Activated B cell treated with CpG ODN at 0.5 μM for 24 hours (primary cell): ENCODE results near the gene EXTL1. TPM values are rescaled to one million over a fixed set of nuclear protein-coding genes. Genes with fewer than 3 reads are reported as not detected.

Experiments
- ATAC-seq: fragments of 200-7000 bp; cut with Tn5 transposase; one replicate; pipeline ENCODE4 v1.10.0; 2021; ENCODE audit warnings: low read depth, mild to moderate bottlenecking, moderate library complexity
- CTCF ChIA-PET: fragments of 350-600 bp; sonication (Branson Sonifier 250); formaldehyde crosslinking; loops from one replicate; lab custom pipeline; 2021; ENCODE audit warnings: antibody characterized with exemption; lab: Charles Lee
- POLR2A ChIA-PET: fragments of 350-600 bp; sonication (Branson Sonifier 250); formaldehyde crosslinking; loops from one replicate; lab custom pipeline; 2021; ENCODE audit warnings: antibody characterized with exemption; lab: Charles Lee
- DNase-seq: peaks from one replicate; pipeline ENCODE4 v3.0.0; 2022
- H3K27ac Mint-ChIP-seq: one replicate; pipeline ENCODE4 v1.8.0; 2020; ENCODE audit warnings: mixed read lengths
- H3K27me3 Mint-ChIP-seq: one replicate; pipeline ENCODE4 v1.8.0; 2021; ENCODE audit warnings: mixed read lengths
- H3K36me3 Mint-ChIP-seq: one replicate; pipeline ENCODE4 v1.8.0; 2021; ENCODE audit warnings: low read depth, mixed read lengths
- H3K4me1 Mint-ChIP-seq: one replicate; pipeline ENCODE4 v1.8.0; 2021; ENCODE audit warnings: mixed read lengths
- H3K4me3 Mint-ChIP-seq: one replicate; pipeline ENCODE4 v1.8.0; 2020; ENCODE audit warnings: mild to moderate bottlenecking, mixed read lengths
- H3K9me3 Mint-ChIP-seq: one replicate; pipeline ENCODE4 v1.8.0; 2020; ENCODE audit warnings: mixed read lengths
- intact Hi-C: fragments of 100-400 bp; cut with micrococcal nuclease; formaldehyde crosslinking; loops from one replicate; pipeline ENCODE4 v1.15.1; 2024
- total RNA-seq: library from RNA; stranded (reverse); gene quantifications from 2 replicates; pipeline ENCODE4 v1.2.3, GENCODE V29; 2022
- TF ChIP-seq, protein P1 (sequence below): fragments of 200-600 bp; IDR thresholded peaks from one replicate; pipeline ENCODE4 v1.8.0; 2022; ENCODE audit warnings: antibody characterized with exemption, mild to moderate bottlenecking

Gene EXTL1
- total RNA-seq, 1 donor from 2014 or later: not detected

DNA sequence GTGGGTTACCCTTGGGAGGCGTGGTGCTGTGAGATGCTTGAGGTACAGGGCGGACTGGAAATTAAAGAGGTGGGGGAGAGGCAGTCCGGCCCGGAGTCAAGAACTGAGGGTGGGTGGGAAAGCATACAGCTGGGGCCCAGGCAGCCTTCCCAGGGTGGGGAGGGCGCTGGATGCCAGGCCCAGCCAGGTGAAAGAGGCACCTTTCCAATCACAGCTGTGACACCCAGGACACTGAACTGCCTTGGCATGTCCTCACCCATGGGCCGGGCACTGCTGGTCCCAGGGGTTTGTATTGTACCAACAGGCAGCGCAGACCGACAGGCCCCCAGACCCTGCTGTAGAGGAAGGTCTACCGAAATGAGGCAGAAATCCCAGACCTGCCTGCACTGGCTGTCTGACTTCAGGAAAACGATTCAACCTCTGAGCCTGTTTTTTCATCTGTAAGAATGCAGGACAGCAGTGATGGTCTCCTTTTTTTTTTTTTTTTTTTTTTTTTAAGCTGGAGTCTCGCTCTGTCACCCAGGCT is 15.2 kb downstream of the EXTL1 start:
- H3K4me3 Mint-ChIP-seq: no peak overlapping the region
- no peak overlapping the region for H3K27ac Mint-ChIP-seq
- DNase-seq: no peak
- ChIA-PET POLR2A (no interaction called here), CTCF (interaction anchor here (0.7 to 2.8 kb wide), 6 partner anchors 19 to 380 kb away, joined by 3 to 9 read pairs (median 4); partner anchors contain the start of gene PAFAH2)
- no peak for ATAC-seq
- no peaks in the 10 kb centered on the region for H3K9me3 Mint-ChIP-seq
- H3K4me1 Mint-ChIP-seq: peaks cover 11% of the 10 kb centered on the region
- H3K36me3 Mint-ChIP-seq: peaks cover 3% of the 10 kb centered on the region
- peaks cover 8% of the 10 kb centered on the region for H3K27me3 Mint-ChIP-seq
- intact Hi-C loops: loop anchor here (1.0 to 5.0 kb wide), 4 partner anchors 68 to 436 kb away; partner anchors contain the start of gene HMGN2
- TF ChIP-seq, protein P1, sequence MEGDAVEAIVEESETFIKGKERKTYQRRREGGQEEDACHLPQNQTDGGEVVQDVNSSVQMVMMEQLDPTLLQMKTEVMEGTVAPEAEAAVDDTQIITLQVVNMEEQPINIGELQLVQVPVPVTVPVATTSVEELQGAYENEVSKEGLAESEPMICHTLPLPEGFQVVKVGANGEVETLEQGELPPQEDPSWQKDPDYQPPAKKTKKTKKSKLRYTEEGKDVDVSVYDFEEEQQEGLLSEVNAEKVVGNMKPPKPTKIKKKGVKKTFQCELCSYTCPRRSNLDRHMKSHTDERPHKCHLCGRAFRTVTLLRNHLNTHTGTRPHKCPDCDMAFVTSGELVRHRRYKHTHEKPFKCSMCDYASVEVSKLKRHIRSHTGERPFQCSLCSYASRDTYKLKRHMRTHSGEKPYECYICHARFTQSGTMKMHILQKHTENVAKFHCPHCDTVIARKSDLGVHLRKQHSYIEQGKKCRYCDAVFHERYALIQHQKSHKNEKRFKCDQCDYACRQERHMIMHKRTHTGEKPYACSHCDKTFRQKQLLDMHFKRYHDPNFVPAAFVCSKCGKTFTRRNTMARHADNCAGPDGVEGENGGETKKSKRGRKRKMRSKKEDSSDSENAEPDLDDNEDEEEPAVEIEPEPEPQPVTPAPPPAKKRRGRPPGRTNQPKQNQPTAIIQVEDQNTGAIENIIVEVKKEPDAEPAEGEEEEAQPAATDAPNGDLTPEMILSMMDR: no peak

DNA sequence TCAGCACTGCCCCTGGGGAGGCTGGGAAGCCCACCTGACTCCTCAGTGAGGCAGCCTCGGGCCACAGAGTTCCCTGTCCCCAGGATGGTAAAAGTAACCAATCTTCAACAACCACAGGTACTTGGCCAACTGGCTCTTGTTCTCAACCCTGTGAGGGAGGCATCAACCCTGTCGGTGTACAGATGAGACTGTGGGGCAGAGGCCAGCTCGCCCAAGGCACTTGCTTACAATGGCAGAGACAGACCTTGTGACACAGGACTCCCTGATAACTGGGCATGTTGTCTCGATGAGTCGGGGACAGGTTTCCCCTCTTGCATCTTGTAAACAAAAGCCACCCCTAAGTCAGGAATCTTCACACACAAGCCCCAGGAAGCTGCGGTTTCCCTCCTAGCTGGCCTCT is 16.3 kb downstream of the EXTL1 start:
- no peaks in the 10 kb centered on the region for H3K9me3 Mint-ChIP-seq
- no peak for ATAC-seq
- CTCF ChIA-PET: no interaction called here
- POLR2A ChIA-PET: no interaction called here
- TF ChIP-seq, protein P1: no peak
- no peak overlapping the region for H3K27ac Mint-ChIP-seq
- intact Hi-C loops: loop anchor here (2.0 to 5.0 kb wide), 2 partner anchors 124 to 435 kb away; partner anchors contain the start of gene HMGN2
- peaks cover 7% of the 10 kb centered on the region for H3K27me3 Mint-ChIP-seq
- no peak overlapping the region for H3K4me3 Mint-ChIP-seq
- peaks cover 11% of the 10 kb centered on the region for H3K4me1 Mint-ChIP-seq
- no peak for DNase-seq
- H3K36me3 Mint-ChIP-seq: peaks cover 3% of the 10 kb centered on the region

DNA sequence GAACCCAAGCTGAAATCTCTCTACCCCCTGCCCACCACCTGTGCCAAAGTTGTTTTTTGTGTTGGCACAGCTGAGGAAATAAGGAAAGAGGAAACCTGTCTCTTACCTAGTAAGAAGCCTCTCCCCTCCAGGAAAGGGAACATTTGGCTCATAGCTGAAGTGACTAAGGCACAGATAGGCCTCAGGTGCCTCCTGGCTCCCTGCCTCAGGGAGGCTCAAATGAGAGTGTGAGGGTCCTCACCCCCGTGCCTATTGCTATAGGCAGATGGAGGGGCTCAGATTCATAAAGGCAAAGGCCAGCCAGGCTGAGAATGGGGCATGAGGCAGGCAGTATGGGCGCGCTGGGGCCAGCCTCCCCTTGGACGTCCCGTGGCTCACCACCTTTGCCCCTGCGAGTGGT is 16.9 kb downstream of the EXTL1 start:
- Mint-ChIP-seq H3K27me3 (peaks cover 12% of the 10 kb centered on the region), H3K9me3 (no peaks in the 10 kb centered on the region), H3K27ac (no peak overlapping the region), H3K4me3 (no peak overlapping the region), H3K4me1 (peaks cover 11% of the 10 kb centered on the region), H3K36me3 (peaks cover 3% of the 10 kb centered on the region)
- intact Hi-C loops: loop anchor here (5.0 kb wide), 1 partner anchor 124 kb away; no protein-coding TSS in a partner anchor
- TF ChIP-seq, protein P1: no peak
- ATAC-seq (no peak), DNase-seq (no peak)
- POLR2A ChIA-PET: no interaction called here
- CTCF ChIA-PET: no interaction called here

DNA sequence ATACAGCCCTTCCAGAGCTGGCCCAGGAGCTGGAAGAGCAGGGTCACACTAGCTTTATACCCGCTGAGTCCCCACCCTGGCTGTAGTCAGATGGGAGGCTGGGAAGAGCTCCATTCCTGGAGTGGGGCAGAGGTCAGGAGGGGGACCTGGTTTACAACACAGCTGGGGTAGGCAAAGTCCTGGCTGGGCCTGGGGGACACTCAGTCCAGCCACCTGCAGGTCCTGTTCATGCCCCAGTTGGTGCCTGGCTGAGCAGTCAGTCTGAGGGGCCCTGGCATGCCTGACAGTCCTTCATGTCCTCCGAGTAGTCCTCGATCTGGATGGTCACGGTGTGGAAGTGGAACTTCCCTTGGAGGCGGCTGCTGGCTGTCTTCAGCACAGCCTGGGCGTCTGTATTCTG is 17.3 kb downstream of the EXTL1 start:
- TF ChIP-seq, protein P1: no peak
- ATAC-seq: no peak
- Mint-ChIP-seq H3K9me3 (no peaks in the 10 kb centered on the region), H3K27ac (no peak overlapping the region), H3K4me3 (no peak overlapping the region), H3K27me3 (peaks cover 17% of the 10 kb centered on the region), H3K36me3 (peaks cover 3% of the 10 kb centered on the region), H3K4me1 (peaks cover 11% of the 10 kb centered on the region)
- CTCF ChIA-PET: no interaction called here
- DNase-seq: no peak
- intact Hi-C loops: loop anchor here (5.0 kb wide), 1 partner anchor 123 kb away; no protein-coding TSS in a partner anchor
- POLR2A ChIA-PET: no interaction called here

DNA sequence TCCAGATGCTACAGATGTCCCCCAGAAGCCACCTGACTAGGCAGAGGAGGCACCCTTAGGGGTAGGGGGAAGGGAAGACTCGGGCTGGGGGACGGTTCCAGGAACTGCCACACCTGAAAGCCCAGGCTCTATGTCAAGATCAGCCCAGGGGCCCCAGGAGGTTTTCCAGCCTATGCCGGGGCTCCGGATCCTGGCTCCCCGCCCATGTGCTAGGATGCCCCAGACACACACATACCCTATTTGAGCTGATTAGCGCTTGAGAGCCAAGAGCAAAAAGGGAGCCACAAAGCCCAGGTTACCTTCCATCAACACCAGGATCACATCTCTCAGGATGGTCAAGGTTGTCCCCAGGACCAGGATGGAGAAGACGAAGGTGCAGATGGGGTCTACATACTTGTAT is 19.8 kb downstream of the EXTL1 start:
- Mint-ChIP-seq H3K36me3 (no peaks in the 10 kb centered on the region), H3K9me3 (no peaks in the 10 kb centered on the region), H3K4me3 (no peak overlapping the region), H3K27me3 (peaks cover 29% of the 10 kb centered on the region), H3K27ac (no peak overlapping the region), H3K4me1 (no peaks in the 10 kb centered on the region)
- ChIA-PET CTCF (no interaction called here), POLR2A (no interaction called here)
- ATAC-seq: no peak
- DNase-seq: no peak
- intact Hi-C loops: no loop called here
- TF ChIP-seq, protein P1: no peak
